ENCODE measurements around the gene AP2A1.

The AP2A1 gene

GRCh38 chr19:49766007-49766929, 533 bp upstream of the AP2A1 start:
- peak; percentile 100 for DNase-seq

- no peak for DNase-seq
Measured at GRCh38 chr19:49767381-49767780, 580 bp downstream of the AP2A1 start.

GRCh38 chr19:49767967-49768581, 1.3 kb downstream of the AP2A1 start:
- DNase-seq = no peak

DNA sequence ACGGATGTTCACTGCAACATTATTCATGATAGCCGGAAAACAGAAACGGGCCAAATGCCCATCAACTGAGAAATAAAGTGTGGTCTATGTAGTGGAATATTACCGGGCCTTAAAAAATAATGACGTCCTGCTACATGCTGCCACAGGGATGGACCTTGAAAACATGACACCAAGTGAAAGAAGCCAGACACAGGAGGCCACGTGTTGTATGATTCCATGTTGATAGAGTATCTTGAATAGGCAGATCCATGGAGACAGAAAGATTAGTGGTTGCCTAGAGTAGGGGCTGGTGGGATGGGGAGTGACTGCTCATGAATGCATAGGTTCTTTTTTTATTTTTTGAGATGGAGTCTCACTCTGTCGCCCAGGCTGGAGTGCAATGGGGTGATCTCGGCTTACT, 3.7 kb downstream of the AP2A1 start:
- no peak for DNase-seq

DNA sequence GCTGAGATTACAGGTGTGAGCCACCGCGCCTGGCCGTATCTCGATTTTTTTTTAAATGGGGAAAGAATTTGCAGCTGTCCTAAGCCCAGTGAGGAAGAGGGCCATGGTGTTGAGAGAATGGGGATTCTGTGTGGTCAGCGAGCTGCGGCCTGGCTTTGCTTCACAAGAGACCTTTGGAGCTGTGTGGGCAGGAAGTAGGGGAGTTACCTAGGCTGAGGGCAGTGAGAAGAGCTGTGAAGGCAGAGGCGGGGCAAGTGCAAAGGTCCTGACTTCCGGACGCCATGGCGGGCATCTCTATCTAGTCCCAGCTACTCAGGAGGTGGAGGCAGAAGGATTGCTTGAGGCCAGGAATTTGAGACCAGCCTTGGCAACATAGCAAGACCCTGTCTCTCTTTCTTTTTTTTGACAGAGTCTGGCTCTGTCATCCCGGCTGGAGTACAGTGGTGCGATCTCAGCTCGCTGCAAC, 4.9 kb downstream of the AP2A1 start:
- no peak for DNase-seq

- DNase-seq = no peak
Measured at GRCh38 chr19:49772850-49773432, 6.1 kb downstream of the AP2A1 start.

DNA sequence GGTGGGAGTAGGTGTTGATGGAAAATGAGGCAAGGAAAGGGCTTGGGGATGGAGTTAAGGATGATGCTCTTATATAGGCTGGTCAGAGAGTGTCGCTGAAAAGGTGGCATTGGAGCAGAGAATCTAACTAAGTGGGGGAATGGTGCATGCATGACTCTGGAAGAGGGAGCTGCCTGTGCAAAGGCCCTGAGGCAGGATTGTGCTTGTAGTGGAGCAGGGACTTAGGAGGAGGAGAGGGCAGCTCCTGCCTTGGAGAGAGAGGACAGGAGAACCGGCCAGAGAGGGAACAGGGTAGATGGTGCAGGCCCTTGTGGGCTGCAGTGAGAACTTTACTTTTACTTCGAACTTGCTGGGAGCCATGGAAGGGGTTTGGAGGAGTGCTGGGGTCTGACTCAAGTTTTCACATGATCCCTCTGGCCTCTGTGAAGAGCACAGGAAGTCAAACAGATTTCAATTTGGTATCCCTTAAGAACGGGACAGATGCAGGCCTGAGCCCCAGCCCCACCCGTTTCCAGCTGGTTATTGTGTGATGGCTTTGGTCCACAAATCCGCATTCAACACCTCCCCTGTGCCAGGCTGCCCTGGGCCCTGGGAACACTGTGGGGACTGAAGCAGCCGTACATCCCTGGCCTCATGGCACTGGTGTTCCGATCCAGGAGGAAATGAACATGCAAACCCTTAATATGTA, 7.0 kb downstream of the AP2A1 start:
- no peak for DNase-seq

DNA sequence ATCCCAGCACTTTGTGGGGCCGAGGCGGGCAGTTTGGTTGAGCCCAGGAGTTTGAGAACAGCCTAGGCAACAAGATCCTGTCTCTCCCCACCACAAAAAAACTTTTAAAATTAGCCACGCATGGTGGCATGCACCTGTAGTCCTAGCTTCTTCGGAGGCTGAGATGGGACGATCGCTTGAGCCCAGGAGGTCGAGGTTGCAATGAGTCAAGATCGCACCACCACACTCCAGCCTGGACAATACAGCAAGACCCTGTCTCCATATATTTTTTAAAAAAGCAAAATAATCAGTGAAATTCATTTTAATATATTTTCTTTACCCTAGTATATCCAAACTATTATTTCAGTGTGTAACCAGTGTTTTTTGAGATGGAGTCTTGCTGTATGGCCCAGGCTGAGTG, 8.2 kb downstream of the AP2A1 start:
- no peak for DNase-seq

DNA sequence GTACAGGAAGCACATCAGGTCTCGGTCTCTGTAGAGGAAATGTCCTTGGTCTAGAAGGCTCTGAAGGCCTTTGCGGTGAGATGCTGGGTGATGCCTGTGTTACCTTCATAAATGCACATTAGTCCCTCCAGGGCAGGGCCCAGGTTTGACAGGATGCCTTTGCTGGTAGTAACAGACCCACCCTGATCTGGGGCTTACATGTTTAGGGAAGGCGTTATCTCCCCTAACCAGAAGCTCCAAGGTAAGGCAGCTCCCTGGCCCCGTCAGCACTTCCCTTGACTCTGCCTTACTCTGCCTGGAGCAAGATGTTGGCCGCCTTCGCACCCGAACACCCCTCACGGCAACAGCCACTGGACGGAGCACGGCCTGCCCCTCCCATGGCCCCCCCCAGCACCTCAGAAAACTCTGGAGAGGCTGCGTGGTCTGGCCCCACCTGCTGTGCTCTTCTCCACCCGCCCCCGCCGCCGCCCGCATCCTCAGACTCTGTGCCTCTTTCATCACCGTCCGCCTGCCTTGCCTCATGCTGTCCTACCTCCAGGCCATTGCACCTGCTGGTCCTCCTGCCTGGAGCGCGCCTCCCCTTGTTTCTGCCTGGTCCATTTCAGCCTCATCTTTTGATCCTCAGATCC, 9.1 kb downstream of the AP2A1 start:
- DNase-seq = no peak

GRCh38 chr19:49776371-49776764, 9.6 kb downstream of the AP2A1 start:
- DNase-seq = no peak

DNA sequence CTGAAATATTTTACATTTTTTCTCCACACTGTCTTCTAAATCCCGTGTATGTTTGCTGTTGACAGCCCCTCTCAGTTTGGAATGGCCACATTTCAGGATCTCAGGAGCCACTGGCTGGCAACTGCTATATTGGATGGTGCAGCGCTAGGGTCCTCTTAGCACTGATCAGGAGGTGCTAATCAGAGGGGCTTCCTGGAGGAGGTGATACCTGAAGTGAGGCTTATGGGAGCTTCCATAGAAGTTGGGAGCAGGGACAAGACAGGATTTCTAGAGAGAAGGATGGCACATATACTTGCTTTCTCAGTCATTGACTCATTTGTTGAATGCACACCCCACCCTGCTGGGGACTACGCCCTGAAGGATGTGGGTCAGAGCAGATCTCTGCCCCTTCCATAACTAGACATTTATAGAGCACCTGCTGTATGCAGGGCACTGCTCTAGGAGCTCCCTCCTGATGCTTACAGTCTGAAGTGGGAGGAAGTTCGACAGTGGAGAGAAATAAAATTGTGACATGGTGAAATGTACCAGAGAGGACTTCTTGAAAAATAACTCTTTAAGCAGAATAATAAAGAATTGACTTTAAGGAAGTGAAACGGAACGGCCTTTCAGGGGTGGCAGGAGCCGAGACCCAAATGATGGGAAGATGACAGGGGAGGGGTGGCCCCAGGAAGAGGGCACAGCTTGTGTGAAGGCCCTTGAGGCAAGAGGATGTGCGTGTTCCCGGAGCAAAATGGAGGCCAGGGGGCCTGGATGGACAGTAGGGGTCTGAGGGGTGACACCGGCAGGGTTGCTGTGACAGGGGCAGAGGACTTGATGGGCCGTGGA, 13.1 kb downstream of the AP2A1 start:
- no peak for DNase-seq

DNA sequence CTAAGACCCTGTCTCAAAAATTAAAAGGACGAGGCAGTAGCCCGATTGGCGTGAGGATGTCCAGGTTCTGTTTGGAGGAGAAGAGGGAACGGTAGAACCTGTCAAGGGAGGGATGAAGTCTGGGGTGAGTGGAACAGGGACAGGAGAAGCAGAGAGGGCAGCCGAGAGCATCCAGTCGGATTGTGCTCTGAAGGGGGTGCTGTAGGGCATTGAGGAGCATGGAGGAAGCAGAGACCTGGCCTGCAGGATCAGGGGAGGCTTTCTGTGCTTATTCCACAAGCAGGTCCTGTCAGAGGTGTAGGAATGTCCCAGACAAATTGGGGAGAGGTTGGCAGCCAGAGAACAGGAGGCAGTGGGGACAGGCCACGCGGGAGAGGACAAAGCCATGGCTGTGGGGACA, 14.1 kb downstream of the AP2A1 start:
- no peak for DNase-seq

DNA sequence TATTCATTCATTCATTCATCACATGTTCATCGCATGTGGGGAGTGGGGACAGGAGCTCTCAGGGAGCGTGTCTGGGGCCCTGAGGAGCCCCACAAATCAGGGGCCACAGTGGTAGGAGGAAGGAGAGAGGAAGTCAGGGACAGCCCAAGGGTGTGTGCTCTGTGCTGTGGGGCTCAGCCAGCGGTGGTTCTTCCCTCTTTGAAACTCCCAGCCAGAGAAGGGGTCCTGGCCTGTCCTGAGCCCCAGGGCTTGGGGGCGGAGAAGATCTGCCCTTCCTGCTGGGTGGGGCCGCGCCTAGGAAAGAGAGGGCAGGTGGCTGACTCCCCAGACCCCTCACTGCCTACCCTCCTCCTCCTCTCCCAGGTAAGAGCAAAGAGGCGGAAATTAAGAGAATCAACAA, 14.6 kb downstream of the AP2A1 start:
- DNase-seq = no peak

DNA sequence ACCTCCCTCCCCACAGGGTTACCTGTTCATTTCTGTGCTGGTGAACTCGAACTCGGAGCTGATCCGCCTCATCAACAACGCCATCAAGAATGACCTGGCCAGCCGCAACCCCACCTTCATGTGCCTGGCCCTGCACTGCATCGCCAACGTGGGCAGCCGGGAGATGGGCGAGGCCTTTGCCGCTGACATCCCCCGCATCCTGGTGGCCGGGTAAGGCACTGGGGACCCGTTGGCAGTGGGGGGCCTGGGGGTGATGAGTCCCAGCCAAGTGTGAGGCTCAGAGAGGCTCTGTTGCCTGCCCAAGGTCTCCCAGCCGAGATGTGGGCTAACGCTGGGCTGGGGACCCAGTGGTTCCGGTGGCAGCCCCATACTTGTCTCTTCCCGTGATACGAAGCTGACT, 15.7 kb downstream of the AP2A1 start:
- DNase-seq = no peak

- DNase-seq = no peak
Measured at GRCh38 chr19:49786376-49786820, 19.6 kb downstream of the AP2A1 start.

- no peak for DNase-seq
Measured at GRCh38 chr19:49787746-49788145, 20.9 kb downstream of the AP2A1 start.

DNA sequence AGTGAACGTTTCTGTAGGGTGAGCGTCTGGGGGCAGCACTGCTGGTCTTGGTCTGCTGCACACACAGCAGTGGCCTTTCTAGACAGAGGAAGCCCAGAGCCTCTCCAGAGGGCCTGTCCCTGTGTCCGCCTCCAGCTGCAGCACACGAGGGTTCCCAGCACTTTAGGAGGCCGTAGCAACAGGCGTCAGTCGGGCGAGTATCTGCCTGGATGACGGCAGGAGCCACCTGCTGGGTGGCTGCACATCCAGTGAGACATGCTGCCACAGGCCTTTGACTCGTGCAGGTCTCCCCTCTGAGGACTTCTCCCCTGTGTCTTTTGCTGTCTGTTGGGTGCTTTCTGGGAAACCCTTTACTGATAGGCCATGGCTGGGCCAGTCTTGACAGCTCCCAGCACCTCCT, 22.1 kb downstream of the AP2A1 start:
- DNase-seq = no peak

GRCh38 chr19:49790866-49791265, 24.1 kb downstream of the AP2A1 start:
- DNase-seq = no peak

DNA sequence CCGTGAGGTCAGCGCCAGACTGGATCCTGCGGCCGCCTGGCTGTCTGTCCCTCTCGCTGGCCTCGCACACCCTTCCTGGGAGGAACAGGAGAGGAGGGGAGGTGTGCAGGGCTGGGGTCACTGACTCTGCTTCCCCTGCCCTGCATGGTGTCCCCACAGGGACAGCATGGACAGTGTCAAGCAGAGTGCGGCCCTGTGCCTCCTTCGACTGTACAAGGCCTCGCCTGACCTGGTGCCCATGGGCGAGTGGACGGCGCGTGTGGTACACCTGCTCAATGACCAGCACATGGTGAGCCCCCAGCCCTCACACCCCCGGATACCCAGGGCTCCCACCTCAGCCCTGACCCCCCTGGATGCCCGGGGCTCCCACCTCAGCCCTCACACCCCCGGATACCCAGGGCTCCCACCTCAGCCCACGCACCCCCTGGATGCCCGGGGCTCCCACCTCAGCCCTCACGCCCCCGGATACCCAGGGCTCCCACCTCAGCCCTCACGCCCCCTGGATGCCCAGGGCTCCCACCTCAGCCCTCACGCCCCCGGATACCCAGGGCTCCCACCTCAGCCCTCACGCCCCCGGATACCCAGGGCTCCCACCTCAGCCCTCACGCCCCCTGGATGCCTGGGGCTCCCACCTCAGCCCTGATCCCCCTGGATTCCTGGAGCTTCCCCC, 25.1 kb downstream of the AP2A1 start:
- DNase-seq = no peak

DNA sequence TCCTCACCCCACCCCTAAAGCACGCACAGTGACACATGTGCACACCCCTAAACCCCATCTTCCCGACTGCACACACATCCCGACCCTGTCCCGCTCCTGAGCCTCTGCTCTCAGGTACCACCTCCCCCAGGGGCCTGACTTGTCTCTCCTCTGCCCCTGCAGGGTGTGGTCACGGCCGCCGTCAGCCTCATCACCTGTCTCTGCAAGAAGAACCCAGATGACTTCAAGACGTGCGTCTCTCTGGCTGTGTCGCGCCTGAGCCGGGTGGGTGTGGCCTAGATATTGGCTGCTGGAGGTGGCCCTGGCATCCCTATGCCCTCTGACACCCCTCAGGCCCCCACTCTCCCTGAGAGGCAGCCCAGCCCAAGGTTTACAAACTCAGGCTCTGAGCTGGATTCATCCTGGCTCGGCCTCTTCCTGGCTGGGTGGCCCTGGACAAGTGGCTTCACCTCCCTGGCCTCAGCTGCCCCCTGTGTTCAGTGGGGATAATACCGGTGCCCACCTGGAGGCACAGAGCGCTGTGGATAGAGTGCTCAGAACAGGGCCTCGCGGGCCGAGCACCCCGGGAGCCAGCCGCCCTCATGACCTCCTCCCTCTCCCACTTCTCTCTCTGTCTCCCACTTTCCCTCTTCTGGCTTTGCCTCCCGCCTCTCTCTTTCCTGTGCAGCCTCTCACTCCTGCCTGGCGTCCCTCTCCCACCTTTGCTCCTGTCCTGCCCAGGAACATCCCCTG, 26.2 kb downstream of the AP2A1 start:
- DNase-seq = no peak

DNA sequence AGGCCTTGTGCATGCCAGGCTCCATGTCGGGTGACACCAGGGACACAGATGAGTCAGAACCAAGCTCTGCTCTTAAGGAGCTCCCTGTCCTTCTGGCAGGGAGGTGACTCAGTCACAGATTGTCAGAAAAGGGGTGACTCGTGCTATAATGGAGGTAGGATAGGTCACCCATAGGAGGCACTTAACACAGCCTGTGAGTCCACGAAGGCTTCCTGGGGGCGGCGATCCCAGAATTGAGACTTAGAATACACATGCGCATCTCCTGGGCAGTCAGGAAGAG, 26.7 kb downstream of the AP2A1 start:
- no peak for DNase-seq
